Panc1 (cell line): ENCODE results near the gene TRAF3IP3.

ENCODE experiments used
- CTCF ChIP-seq: fragments of 450-650 bp; IDR thresholded peaks from 2 replicates; pipeline ENCODE4 v1.5.1; 2017; ENCODE audit warnings: mild to moderate bottlenecking
- POLR2AphosphoS5 ChIP-seq: IDR thresholded peaks from 2 replicates; pipeline ENCODE4 v1.6.1; 2012; ENCODE audit warnings: mild to moderate bottlenecking, low read depth, low read length, moderate library complexity

GRCh38 chr1:209723756-209724693, 31.8 kb upstream of the TRAF3IP3 start:
- TF ChIP-seq CTCF, result no peak
- TF ChIP-seq POLR2AphosphoS5, result no peak
